ENCODE measurements around the gene CCDC77. TPM values are rescaled to one million over a fixed set of nuclear protein-coding genes. Genes with fewer than 3 reads are reported as not detected.

The CCDC77 gene
- total RNA-seq, 1 experiment from 2014 or later = 21.9 TPM

DNA sequence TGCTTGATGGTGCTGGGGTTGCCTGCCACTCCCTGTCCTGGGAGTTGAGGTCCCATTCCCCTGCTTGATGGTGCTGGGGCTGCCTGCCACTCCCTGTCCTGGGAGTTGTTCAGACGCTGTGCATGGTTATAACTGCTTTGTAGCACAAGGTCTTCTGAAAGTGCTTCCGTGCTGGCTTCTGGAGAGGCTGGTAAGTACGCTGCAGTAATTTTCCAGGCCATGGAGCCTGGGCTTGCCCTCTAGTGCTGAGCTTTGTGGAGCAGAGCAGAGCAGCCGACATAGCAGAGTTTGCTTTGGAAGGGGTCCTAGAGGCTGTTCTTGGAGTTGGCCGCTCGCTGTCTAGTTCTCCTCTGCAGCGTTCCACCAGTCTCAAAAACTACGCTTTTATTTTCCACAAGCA is 64.6 kb downstream of the CCDC77 start:
- no peak overlapping the region for H3T11ph ChIP-seq (ENCODE audit: low read length)
- H3K27me3 ChIP-seq (ENCODE audit: insufficient read depth, low read length) = peaks cover 4% of the 10 kb centered on the region; the same call in 1 of the 2 replicates
- Mint-ChIP-seq H3K9me3 (no peaks in the 10 kb centered on the region), H3K36me3 (ENCODE audit: insufficient read depth in 1 of 3, low read depth in 3 of 3) (peaks cover 4 to 11% (median 9%) of the 10 kb centered on the region in 3 experiments; a peak in 4 of 7 replicates), H3K4me1 (peaks cover 23 to 28% of the 10 kb centered on the region in 2 experiments), H3K27ac (peak overlapping the region in 1 of 3 experiments; percentile 49; a peak in 1 of 7 replicates), H3K4me3 (no peak overlapping the region), H3K27me3 (ENCODE audit: low read depth) (peaks cover 15% of the 10 kb centered on the region)
- peaks cover 1% of the 10 kb centered on the region for H3K23me2 ChIP-seq (ENCODE audit: insufficient read length, low read depth, low read length, poor library complexity, severe bottlenecking)
- no peak overlapping the region for H2BK5ac ChIP-seq (ENCODE audit: insufficient read length, low read length)
- no peak overlapping the region for H3K4me2 ChIP-seq (ENCODE audit: insufficient read depth, insufficient read length, low read length)
- no peaks in the 10 kb centered on the region for H3K9me3 ChIP-seq (ENCODE audit: control insufficient read depth, low read depth, low read length)
- no peak overlapping the region for H2AFZ ChIP-seq (ENCODE audit: low read length)
- H4K5ac ChIP-seq (ENCODE audit: insufficient read length, low read depth, low read length) = no peak overlapping the region
- H2BK12ac ChIP-seq (ENCODE audit: insufficient read length, low read depth, low read length) = no peak overlapping the region
- no peak overlapping the region for H2AK5ac ChIP-seq (ENCODE audit: insufficient read length, low read length)
- TF ChIP-seq CTCF (conservative IDR thresholded peaks at IDR 0.05) = no peak
- H4K20me1 ChIP-seq (ENCODE audit: control insufficient read depth, insufficient read depth, insufficient read length) = no peaks in the 10 kb centered on the region
- no peak overlapping the region for H3K27ac ChIP-seq (ENCODE audit: insufficient read length, low read depth, low read length)
- H3K4ac ChIP-seq (ENCODE audit: low read depth, low read length) = no peak overlapping the region
- WGBS (ENCODE audit: extremely low coverage, insufficient read length, low lambda C conversion rate) = no CpG with 5 or more reads among the region's 8 CpGs
- H3K79me1 ChIP-seq (ENCODE audit: insufficient read depth, low read depth, low read length, poor library complexity, severe bottlenecking) = no peaks in the 10 kb centered on the region
- H3K18ac ChIP-seq (ENCODE audit: insufficient read length, low read depth, low read length) = no peak overlapping the region
- no peaks in the 10 kb centered on the region for H3K79me2 ChIP-seq (ENCODE audit: insufficient read depth, low read length)
- H3K56ac ChIP-seq (ENCODE audit: insufficient read length, low read depth, low read length) = no peak overlapping the region
- no peak overlapping the region for H2BK120ac ChIP-seq (ENCODE audit: low read depth, low read length, poor library complexity, severe bottlenecking)
- no peak overlapping the region for H4K8ac ChIP-seq (replicated peaks; ENCODE audit: insufficient read length, low read depth, low read length)
- H4K91ac ChIP-seq (ENCODE audit: insufficient read length, low read depth, low read length) = no peak overlapping the region
- no peak overlapping the region for H2BK20ac ChIP-seq (ENCODE audit: low read depth, low read length, poor library complexity, severe bottlenecking)
- DNase-seq = no peak
- H3K4me1 ChIP-seq (ENCODE audit: insufficient read depth, low read length) = 0 out of 2 replicates have a peak, but pooled peaks cover 4% of the 10 kb centered on the region
- H3K9ac ChIP-seq (ENCODE audit: extremely low read depth, insufficient read length, low read length) = no peak overlapping the region
- H3K14ac ChIP-seq (ENCODE audit: insufficient read depth, low read length) = no peak overlapping the region
- no peak overlapping the region for H3K23ac ChIP-seq (ENCODE audit: insufficient read length, low read depth, low read length)
- no peak overlapping the region for H2BK15ac ChIP-seq (ENCODE audit: low read depth, low read length)

Measured in H9 (cell line).